Ecto neural progenitor cell (in vitro differentiated cells): ENCODE results near the gene UBE4A.

Experiments used
- DNase-seq: peaks from one replicate; pipeline ENCODE4 v3.0.0-alpha.2; 2018; ENCODE audit warnings: low spot score

Gene UBE4A, protein sequence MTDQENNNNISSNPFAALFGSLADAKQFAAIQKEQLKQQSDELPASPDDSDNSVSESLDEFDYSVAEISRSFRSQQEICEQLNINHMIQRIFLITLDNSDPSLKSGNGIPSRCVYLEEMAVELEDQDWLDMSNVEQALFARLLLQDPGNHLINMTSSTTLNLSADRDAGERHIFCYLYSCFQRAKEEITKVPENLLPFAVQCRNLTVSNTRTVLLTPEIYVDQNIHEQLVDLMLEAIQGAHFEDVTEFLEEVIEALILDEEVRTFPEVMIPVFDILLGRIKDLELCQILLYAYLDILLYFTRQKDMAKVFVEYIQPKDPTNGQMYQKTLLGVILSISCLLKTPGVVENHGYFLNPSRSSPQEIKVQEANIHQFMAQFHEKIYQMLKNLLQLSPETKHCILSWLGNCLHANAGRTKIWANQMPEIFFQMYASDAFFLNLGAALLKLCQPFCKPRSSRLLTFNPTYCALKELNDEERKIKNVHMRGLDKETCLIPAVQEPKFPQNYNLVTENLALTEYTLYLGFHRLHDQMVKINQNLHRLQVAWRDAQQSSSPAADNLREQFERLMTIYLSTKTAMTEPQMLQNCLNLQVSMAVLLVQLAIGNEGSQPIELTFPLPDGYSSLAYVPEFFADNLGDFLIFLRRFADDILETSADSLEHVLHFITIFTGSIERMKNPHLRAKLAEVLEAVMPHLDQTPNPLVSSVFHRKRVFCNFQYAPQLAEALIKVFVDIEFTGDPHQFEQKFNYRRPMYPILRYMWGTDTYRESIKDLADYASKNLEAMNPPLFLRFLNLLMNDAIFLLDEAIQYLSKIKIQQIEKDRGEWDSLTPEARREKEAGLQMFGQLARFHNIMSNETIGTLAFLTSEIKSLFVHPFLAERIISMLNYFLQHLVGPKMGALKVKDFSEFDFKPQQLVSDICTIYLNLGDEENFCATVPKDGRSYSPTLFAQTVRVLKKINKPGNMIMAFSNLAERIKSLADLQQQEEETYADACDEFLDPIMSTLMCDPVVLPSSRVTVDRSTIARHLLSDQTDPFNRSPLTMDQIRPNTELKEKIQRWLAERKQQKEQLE

GRCh38 chr11:118359295-118359958, at the start of gene UBE4A:
TSS of gene UBE4A (plus strand) at chr11:118359600. CDS start at chr11:118365081, 5,481 bp downstream.
- peak; percentile 96 for DNase-seq

- no peak for DNase-seq
These were observed 49.1 kb upstream of the UBE4A start for GRCh38 chr11:118310271-118310670.

GRCh38 chr11:118310781-118311485, 48.5 kb upstream of the UBE4A start:
- no peak for DNase-seq

DNA sequence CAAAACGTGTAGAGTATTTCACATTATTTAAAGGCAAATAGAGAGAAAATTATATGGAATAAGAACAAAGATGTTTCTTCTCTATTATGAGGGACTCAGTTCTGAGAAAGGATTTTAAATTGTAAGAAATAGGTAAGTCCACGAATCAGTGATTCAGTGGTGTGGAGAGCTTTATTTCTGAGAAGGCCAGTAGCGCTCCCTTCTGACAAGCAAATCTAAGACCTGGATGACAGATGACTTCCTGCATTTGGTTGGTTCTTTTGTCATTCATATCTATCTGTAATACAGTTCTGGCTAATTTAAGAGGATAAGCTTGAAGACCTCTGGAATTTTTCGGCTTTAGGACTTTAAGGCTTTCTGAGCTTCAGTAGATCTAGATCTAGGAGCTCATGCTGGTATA, 47.9 kb upstream of the UBE4A start:
- DNase-seq = no peak

DNA sequence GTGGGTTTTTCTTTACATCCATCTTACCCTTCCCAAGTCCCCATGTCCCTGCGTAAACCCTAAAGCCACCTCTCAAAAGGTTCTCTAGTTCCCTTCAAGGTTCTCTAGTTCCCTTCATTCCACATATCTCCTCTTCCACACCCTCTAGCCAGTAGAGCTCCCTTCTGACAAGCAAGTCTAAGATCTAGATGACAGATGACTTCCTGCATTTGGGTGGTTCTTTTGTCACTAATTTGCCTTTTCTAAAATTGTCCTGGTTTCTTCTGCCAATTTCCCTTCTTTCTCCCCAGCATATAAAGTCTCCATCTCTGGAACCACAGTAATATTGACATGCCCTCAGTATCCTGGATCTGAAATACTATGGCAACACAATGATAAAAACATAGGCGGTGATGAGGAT, 47.1 kb upstream of the UBE4A start:
- DNase-seq = no peak

DNA sequence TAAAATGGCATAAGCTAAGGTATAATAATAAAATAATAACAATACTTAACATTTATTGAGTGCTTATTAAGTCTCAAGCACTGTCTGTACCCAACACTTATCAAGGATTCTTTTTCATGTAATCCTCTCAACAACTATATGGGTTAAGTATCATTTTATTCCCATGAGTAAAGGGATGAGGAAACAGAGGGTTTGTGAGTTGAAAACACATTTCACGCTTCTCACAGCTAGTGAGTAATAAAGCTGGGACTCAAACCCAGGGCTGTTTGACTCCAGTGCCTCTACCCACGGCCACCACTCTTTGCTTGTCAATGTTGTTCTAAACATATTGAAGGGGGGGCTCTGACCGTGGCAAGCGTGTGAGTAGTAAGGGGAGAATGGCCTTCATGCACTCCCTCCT, 46.2 kb upstream of the UBE4A start:
- DNase-seq = no peak

GRCh38 chr11:118314988-118315411, 44.4 kb upstream of the UBE4A start:
- DNase-seq = no peak

GRCh38 chr11:118318124-118318523, 41.3 kb upstream of the UBE4A start:
- DNase-seq = no peak

DNA sequence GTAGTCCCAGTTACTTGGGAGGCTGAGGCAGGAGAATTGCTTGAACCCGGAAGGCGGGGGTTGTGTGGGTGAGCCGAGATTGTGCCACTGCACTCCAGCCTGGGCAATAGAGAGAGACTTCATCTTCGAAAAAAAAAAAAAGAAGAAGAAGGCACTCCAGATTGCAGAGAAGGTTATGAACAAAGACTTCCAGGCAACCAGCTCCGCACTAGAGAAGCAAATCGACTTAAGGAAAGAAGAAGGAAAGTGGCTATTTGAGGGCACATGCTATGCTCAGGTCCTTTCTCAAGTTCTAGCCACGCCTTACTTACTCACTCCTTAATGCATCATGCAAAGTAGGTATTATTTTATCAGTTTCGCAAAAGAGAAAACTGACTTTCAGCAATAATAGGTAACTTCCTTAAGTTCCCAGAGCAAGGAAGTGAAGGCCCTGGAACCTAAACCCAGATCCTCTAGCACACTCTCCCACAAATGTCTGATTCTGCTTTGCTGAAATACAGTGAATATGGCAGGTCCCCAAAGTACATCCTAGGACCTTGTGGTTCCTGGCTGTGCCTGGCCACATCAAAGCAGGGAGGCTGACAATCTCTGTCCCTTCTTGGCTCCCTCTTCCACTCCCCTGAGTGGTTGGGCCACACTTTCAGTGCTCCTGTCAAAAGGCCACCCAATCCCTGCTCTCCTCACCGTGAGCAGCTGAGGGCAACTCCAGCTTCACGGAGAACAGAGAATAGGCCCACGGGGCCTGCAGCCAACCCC, 40.6 kb upstream of the UBE4A start:
- DNase-seq = no peak

DNA sequence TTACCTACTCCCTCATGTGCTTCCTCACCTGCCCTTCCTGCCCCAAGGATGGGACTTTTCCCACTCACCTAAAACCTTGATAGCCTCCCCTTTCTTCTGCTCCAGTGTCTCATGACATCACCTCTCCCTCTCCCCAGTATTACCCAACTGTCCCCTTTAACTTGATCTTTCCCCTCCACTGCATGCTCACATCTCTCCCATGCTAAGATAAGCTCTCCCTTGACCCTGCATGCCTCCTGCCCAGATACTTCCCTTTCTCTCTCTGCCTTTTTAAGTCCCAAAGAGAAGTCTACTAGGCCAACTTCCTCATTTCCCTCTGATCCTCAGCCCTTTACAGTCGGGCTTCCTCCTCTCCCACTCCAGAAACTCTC, 40.1 kb upstream of the UBE4A start:
- no peak for DNase-seq

GRCh38 chr11:118320515-118320914, 38.9 kb upstream of the UBE4A start:
- no peak for DNase-seq

DNA sequence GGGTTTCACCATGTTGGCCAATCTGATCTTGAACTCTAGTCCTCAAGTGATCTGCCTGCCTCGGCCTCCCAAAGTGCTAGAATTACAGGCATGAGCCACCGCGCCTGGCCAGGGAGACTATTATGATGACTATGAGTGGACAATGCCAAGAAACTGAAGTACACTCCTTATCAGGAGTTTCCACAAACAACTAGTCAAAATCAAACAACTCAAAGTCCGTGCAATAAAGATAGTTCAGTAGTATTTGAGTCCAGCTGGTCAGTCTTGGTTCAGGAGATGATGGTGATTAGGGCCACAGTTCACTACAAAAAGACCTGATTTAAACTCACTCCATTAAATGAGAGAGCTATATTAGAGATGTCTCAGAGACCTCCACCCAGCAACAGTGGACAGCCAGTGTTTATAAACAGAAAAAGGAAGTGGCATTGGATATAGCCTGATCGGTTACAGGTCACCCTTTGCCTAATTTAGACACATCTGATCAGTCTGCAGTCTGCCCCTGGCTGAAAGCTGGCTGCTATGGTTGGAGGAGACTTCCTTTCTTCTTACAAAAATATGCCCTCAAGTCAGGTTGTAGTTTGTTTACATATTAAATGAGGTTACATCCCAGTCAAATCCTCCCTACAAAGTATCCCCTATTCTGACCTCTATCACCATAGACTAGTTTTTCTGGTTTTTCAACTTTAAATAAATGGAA, 37.9 kb upstream of the UBE4A start:
- DNase-seq = no peak

GRCh38 chr11:118322721-118323120, 36.7 kb upstream of the UBE4A start:
- DNase-seq = no peak

GRCh38 chr11:118325283-118325682, 34.1 kb upstream of the UBE4A start:
- DNase-seq = no peak

- DNase-seq = no peak
These were observed 30.7 kb upstream of the UBE4A start for GRCh38 chr11:118328745-118329144.

GRCh38 chr11:118334745-118335144, 24.7 kb upstream of the UBE4A start:
- no peak for DNase-seq

GRCh38 chr11:118338637-118339061, 20.8 kb upstream of the UBE4A start:
- DNase-seq = no peak

DNA sequence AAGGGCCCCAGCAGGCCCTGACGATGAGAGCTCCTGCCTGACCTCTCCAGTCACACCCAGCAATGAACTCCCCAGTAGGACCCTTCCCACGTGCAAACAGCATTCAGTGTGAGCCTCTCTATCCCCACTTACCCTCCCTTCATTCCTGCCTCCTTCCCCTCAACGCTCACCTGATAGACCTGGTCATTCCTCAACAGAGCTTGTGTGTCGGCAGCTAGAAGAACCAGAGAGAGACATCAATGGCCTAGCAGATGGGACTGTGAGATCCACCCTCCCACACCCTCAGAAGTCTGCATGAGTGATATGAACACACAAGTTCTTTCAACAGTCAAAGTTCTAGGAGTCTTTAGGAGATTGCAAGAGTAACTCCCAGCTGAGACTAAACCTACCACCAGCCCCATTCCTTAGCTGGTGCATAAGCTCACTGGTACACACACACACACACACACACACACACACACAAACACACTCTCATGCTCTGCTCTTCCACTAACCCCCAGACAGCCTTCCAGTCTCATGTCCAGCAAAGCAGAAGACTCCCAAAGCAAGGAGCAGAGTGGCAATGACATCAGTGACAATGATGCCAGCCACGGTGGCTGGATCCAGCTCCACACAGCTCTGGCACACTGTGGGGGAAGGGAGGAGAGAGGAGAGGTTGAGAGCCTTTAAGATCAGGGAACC, 20.0 kb upstream of the UBE4A start:
- no peak for DNase-seq

- DNase-seq = no peak
These were observed 19.0 kb upstream of the UBE4A start for GRCh38 chr11:118340449-118340848.

DNA sequence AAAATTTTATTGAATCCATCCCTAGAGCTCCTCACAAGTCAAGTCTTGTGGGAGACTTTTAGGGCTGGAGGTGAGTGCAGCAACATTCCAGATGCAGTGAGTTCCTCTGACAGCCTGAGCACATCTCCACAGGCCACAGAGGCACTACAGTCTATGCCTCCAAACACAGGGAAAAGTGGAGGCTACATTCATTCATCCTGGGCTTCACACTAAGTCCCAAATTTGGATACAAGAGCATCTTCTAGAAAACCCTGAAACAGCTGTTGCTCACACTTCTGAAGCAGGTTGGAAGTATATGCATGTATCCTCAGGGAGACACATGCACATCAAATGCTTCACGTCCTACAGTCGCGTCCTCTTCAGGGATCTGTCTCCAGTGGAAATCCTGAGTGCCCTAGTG, 18.1 kb upstream of the UBE4A start:
- no peak for DNase-seq
